NCI-H510A (cell line): ENCODE data around the gene AARS2.
"Not testable (repeated sequence)": the region's sequence is repeated elsewhere in the genome, so short reads cannot be mapped to it uniquely, and the experiment has no call there.

Source experiments
- DNase-seq: peaks from one replicate; lab custom pipeline; 2025; lab: John Stamatoyannopoulos, UW

Gene AARS2

DNA sequence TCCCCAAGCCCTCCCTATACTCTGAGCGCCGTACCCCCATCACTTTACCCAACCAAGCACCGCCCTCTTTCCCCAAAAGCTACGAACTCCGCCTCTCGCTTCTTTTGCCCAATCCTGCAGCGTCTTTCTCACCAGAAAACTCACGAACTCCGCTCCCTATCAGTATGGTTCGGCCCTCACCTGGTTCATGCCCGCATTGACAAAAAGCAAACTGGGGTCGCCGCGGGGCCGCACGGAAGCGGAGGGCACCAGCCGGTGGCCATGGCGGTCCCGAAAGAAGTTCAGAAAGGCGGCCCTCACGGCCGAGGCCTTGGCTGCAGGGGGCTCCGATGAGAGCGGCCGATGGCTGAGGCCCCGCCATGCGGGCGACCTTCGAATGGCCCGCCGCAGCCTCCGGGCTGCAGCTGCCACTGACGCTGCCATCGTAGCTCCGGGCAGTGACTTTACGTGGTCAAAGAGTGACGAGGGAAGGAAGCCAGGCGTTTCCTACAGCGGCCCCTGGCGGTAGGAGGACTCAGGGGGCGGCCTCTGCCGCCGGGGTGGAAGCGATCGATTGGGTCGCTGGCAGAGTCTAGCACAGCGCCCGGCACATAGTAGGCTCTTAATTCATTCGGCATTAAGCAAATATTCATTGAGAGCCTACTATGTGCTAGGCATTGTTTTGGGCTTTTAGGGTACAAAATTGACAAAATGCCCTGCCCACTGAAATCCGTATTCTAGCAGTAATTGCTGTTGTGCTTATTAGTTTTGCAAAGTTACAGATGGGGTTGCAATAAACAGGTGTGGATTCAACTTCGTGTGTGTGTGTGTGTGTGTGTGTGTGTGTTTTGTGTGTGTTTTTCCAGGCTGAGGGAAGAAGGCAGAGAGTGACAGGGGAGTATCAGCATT lies at the start of gene AARS2:
AARS2 (minus strand) TSS at position 447 of the 888 bp plus-strand sequence; CDS start at position 423, 24 bp downstream.
- peak; percentile 73 for DNase-seq

DNA sequence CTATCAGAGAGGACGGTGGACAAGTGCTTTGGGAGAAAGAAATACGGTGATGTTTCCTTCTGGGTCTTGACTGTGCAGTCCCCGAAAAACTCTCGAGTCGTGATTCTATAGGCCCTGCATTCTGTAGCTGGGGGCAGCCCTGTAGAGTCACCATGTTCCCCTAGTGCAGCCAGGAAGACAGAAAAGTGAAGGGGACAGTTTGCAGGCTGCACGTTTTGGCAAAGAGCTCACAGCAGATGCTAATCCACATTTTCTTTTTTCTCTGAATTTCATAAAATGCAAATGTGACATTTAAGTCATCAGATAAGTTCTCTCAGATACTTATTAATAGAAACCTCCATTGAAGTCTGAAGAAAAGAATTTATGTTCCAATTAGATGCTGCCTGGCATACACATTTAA lies 48.8 kb upstream of the AARS2 start:
- no peak for DNase-seq

DNA sequence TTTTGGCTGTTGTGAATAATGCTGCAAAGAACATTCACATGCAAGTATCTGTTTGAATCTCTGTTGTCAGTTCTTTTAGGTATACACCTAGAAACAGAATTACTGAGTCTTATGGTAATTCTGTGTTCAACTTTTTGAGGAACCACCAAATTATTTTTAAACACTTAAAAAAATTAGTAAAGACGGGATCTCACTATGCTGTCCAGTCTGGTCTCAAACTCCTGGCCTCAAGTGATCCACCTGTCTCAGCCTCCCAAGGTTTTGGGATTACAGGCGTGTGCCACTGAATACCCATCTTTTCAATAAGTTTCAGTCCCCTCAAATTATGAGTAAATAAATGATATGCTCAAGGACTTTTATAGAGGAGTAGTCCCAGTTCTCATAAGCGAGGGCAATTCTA lies 46.8 kb upstream of the AARS2 start:
- DNase-seq, result no peak

DNA sequence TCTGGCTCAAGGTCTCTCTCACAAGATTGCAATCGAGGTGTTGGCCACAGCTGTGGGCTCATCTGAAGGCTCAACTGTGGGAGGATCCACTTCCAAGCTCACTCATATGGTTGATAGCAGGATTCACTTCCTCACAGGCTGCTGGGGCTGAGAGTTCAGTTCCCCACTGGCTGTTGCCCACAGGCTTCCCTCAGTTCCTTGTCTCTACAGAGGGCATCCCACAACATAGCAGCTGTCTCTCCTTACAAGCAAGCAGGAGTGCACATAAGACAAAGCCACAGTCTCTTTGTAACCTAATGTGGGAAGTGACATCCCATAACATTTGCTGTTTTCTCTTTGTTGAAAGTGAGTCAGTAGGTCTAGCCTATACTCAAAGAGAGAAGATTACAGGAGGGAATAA lies 43.3 kb upstream of the AARS2 start:
- DNase-seq, result no peak

DNA sequence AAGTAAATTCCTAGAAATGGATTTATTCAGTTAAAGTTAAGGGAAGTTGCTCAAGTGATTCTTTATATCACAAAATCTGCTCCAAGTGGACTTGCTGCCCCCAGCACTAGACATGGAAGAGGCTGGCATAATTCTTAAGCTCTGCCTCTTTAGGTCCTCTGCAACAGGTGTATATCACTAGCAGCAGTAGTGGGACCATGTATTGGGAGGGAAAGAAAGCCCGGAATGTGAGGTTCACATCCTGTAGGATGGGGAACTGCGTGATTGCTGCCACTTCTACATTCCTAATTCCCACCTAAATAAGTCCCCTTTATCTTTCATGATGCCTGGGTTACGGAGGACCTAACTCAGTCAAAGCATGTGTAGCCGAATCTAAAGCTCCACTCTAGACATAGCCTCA lies 42.5 kb upstream of the AARS2 start:
- no peak for DNase-seq

DNA sequence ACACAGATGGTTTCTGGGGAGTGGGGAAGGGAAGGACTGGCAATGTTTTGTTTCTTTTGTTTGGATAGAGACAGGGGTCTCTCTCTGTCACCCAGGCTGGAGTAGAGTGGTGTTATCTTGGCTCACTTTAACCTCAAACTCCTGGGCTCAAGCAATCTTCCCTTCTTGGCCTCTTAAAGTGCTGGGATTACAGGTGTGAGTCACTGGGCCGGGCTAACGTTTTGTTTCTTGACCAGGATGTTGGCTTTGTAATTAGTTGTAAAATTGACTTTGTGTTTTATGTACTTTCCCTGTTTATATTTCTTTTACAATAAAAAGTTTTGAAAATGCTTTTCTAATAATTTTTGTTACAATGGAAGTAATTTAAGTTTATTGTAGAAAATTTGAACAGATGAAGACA lies 40.2 kb upstream of the AARS2 start:
- DNase-seq, result no peak

DNA sequence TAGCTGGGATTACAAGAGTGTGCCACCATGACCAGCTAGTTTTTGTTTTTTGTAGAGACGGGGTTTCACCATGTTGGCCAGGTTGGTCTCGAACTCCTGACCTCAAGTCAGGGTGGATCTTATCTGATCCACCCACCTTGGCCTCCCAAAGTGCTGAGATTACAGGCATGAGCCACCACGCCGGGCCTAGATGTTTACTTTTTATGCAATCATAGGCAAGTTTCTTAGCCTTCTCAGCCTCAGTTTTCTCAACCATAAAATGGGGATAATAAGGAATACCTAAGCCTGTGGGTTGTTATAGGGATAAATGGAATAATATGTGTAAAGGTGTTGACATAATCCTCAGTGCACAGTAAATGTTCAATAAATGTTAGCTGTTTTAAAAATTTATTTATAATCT lies 39.1 kb upstream of the AARS2 start:
- no peak for DNase-seq

DNA sequence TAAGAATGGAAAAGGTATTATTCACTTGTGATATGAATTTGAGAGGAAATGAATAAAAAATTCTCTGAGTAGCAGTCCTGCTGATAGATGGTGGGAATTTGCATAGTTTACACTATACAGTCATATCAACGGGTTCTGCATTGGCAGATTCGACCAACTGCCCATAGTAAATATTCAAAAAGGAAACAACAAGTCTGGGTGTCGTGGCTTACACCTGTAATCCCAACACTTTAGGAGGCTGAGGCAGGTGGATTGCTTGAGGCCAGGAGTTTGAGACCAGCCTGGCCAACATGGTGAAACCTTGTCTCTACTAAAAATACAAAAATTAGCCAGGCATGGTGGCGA lies 37.5 kb upstream of the AARS2 start:
- DNase-seq, result not testable (repeated sequence)

DNA sequence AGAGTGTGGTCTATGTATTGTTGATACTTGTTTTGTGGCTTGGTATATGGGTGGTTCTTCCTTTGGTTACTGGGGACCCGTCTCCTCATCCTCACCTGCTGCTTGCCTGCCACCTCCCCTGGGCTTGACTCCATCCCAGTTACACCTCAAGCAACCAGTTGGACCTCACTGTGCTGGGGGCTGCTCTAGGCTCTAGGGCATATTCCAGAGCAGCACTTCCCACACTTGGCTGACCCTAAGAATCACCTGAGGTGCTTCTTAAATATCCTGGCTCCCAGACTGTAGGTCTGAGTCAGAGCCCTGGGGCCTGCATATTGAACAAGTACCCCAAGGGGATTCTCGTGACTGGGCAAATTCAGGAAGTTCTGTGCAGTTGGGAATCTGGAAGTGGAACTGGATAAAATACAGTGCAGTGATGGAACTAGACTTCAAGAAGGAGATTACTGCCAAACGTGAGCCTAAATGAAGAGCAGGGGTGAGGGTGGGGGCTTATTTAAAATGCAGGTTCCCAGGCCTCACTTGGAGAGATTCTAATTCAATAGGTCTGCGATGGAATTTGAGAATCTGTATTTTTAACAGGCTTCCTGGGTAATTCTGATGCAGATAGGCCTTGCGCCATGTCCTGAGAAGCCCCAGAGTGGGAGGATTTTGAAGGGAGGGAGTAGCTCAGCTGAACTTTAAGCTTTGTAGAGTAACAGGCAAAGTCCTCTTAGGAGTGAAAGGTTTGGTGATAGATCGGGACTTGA lies 36.9 kb upstream of the AARS2 start:
- no peak for DNase-seq

DNA sequence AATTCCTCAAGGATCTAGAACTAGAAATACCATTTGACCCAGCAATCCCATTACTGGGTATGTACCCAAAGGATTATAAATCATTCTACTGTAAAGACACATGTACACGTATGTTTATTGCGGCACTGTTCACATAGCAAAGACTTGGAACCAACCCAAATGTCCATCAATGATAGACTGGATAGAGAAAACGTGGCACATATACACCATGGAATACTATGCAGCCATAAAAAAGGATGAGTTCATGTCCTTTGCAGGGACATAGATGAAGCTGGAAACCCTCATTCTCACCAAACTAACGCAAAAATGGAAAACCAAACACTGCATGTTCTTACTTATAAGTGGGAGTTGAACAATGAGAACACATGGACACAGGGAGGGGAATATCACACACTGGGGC lies 33.7 kb upstream of the AARS2 start:
- DNase-seq, result not testable (repeated sequence)

DNA sequence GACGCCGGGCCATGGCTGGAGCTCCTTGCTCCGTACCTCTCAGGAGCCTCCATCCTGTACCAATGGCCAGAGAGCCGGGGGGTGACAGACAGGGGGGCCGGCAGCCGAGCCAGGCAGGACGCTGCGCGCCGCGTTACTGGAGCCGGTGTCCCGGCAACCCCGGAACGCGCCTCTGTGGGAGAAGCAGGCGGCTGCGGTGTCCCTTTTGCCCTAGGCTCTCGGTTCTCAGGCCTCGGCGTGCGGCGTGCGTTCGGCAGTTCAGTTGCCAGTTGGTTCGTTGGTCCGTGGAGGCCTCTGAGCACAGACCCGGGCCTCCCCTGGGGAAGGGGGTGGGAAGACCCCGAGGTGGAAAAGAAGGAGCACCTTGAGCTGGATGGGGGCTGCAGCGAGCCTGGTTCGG lies 29.3 kb upstream of the AARS2 start, which contains the start of gene SPATS1:
SPATS1 (plus strand) TSS at position 162 of the 400 bp plus-strand sequence. CDS start 446 bp downstream, outside the sequence.
- DNase-seq, result no peak

DNA sequence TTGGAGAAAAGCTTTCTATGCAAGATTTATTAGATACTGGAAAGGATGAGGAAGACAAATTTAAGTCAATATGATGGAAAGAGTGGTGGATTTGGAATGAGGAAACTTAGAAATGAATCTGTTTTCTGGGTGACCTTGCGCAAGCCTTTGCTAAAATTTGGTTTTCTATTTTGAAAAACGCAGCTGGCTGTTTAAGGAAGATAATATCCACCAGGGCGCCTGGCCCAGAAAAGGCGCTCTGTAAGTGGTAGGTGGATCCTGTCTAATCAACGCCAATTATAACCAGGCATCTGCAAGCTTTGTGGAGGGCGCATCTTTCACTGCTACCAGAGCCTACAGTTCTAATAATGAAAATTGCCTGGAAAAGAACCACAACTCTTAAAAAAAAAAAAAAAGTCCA lies 28.9 kb upstream of the AARS2 start:
- DNase-seq, result no peak

DNA sequence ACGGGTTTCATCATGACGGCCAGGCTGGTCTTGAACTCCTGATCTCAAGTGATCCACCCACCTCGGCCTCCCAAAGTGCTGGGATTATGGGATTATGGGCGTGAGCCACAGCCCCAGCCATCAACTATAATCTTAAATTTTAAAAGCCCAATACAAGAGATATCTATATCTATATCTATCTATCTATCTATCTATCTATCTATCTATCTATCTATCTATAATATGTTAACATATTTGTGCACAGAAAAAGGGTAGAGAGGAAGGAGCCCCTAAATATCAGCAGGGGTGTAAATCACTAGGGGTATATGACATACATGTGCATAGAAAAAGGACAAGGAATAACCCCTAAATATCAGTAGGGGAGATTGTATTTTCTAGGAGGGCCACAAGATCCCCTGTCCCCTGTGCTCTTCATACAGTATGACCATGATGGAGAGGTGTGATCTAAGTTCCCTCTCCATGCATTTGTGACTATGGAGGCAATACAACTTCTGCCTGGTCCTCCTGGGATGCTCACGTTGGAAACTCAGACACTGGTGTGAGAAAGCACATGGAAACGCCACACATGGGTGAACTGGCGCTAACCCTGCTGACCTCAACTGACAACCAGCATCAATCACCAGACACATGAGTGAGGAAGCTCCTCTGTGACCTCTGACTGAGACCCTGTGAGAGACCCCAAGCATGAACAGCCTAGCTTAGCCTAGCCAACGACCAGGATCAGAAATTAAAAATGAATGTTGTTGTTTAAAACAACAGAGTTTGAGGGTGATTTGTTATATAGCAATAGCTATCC lies 28.1 kb upstream of the AARS2 start:
- DNase-seq, result no peak

DNA sequence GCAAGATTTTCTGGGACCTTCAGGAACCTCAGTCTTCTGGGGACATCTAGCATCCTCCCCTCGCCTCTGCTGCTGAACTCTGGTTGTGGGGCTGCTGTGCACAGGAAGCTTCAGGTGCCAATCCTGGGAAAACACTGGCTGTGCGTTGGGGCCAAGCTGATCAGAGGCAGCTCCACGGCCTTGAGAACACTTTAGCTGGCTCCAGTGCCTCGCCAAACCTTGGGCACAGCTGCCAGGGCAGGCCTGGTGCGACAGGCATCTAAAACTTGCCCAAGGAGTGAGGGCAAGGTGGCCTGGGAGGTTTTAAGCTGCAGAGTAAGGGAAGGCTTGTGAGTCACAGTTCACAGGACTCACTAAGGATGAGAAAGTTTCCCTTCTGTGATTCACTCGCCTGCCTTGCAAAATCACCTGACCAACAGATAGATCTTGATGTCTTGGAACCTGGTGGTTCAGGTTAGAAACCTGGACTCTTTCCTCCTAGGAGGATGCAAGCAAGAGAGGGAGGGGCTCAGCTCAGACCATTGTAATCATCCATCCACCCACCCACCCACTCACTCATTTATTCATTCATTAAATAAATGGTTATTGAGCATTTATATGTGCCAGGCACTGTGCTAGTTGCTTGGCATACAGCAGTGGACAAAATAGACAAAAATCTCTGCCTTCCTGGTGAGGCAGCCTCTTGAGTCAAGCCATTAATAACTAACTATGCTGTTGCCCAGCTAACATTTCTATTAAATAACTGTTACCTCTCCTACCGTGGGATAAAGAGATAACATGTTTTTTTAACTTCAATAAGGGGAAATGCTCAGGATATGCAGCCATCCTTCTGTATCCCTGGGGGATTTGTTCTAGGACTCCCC lies 26.8 kb upstream of the AARS2 start:
- no peak for DNase-seq

DNA sequence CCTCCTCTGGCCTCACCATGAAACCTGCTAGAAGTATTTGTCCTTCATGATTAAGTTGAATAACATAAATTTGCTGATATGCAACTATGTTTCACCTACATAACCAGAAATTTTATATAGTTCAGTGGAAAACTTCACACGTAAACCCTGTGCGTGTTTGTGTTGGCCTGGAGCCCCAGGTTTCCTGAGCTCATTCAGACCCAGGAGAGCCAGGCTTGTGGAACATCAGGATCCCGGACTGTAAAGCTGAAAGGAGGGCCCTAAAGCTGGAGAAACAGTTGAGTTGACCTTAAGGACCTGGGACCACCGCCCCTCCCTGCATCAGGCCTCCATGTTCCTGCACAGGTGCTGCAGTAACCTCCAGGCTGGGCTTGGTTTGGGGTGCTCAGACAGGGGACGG lies 26.2 kb upstream of the AARS2 start:
- no peak for DNase-seq

DNA sequence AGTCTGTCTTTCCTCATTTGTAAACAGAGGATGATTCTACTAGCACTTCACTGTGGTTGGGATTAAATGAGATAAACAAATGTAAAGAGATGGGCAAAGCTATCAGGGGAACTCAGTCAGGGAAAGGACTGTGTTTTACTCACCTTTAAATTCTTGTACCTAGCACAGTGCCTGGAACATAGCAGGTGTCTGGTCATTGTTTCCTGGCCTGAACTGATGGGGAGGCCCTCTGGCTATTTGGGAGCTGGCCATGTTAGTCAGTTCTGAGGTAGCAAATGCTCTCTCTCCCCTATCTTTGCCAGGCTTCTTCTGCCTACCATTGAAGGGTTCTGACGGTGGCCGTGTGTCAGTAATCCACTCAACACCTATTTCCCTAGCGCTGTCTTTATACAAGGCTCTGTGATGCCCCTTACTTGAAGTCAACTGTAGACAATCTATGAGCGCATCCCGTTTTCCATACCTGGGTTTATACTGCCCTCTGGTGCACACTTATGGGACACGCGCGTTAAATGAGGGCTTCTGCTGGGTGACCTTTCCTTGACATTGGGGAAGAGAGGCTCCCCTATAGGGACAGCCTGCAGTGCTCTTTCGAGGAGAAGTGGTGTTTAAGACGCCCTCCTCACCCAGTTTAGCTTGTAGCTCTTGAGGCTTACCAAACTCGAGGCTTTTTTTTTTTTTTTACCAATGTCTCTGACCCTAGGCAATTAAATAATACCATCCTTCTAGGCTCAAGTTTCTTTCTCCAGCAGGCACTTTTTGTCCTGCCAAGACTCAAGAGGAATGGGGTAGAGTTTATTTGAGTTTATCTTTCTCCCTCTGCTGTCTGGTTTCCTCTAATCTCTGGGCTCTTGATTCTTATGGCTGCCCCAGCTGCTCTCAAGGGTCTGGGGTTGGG lies 25.3 kb upstream of the AARS2 start:
- DNase-seq, result peak; percentile 17

DNA sequence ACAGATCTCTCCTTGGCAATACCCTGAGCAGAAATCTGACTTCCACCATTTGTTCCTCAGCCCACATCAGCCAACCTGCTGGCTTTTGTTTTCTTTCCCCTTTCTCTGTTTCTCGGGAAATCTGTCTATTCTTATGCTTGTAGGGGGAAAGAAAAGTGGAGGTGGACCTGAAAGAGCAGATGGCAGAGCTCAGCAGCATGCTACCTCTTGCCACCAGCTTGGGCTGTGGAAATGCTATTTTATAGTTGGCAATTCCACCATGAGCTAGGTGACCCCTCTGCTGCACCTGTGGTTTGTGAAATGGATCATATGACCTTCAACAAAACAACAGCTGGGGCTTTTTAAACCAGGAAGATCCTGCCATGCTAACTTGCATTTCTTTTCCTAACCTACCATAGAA lies 22.5 kb upstream of the AARS2 start:
- DNase-seq, result no peak

DNA sequence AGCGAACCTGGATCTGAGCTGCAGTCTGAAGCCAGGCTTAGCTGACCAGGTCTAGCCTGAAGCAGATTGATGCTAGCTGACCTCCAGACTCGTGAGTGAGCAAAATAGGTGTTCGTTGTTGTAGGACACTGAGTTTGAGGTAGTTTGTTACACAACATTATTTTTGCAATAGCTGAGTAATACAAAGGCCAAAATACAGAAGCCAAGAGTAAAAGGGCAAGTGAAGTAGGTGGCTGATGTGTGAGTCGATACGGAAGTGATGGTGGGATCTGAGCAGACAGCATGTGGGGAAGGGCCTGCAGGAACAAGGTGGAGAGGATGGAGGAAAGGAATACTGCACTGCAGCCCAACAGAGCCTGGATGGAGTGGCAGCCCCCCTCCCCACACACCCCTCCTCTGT lies 20.8 kb upstream of the AARS2 start:
- DNase-seq, result no peak

DNA sequence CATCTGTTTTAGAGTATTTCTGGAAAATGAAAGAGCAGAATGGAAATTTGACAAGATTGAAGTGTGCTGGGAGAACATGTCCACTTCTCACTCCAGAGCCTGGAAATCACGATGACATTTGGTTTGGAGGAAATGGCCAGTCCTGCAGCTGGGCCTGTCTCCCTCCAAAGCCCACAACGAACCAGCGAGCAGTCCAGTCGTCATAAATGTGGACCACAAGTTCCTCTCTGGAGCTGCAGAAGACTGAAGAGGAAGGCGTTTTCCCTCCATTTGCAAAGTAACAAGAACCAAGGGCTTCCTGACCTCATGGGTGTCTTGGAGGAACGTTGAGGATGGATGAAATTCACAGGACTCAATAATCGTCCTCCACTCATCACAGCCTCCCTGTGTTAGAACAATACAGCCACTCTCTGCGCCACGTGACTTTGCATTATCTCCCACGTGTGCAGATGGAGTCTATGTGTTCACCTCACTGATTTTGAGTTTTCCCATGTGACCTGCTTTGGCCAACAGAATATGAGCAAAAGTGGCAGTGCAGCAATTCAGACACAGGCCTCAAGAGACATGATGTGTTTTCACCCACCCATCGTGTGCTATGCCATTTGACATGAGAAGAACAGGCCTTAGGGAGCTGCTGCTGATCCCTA lies 20.2 kb upstream of the AARS2 start:
- DNase-seq, result no peak

DNA sequence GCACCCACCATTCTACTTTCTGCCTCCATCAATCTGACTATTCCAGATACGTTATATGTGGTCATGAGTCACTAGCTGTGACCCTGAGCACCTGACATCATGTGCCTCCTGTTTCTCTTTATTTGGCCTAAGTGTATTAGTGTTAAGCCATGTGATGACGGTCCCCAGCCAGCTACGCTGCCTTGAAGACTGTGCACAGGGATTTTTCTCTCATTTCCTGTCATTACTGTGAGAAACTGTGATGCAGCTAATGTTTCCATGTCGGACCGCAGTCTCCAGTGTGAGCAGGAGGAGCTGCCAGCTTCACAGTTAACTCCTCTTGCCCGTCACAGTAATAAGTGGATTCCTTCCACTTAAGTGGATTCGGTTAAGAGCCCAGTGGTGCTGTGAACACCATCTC lies 19.4 kb upstream of the AARS2 start:
- DNase-seq, result no peak
